Mammary epithelial cell (primary cell): Measurements from ENCODE around the gene EPHX1.

ENCODE experiments used
- EZH2 ChIP-seq: IDR thresholded peaks from 2 replicates; pipeline ENCODE4 v1.6.1; 2012; ENCODE audit warnings: low read length, inconsistent platforms, borderline replicate concordance
- TF ChIP-seq, protein P1 (sequence below), 2 donors: IDR thresholded peaks in 1 of 2; conservative IDR thresholded peaks in 1 of 2; 2 replicates each; pipeline ENCODE4 v1.5.1; 2011 to 2012; ENCODE audit warnings: inconsistent platforms in 2 of 2, low read length in 2 of 2, mild to moderate bottlenecking in 2 of 2, control low read depth in 1 of 2, low read depth in 1 of 2; ENCODE audit not compliant: insufficient read depth in 1 of 2; ENCODE audit errors: extremely low read depth in 1 of 2

DNA sequence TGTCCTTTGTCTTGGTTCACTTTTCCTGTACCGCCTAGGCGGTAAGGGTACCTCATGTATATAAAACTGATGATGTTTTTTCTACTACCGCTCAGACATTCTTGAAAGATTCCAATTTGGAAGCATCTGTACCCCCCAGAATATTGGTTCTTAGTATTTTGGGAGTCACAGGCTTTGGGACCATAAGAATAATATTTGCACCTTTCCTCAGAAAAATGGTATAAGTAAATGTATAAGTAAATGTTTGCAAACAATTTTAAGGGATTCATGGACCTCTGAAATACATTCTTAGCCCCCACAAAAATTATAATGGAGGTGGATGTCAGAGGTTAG is 31.6 kb upstream of the EPHX1 start:
- TF ChIP-seq, protein P1, sequence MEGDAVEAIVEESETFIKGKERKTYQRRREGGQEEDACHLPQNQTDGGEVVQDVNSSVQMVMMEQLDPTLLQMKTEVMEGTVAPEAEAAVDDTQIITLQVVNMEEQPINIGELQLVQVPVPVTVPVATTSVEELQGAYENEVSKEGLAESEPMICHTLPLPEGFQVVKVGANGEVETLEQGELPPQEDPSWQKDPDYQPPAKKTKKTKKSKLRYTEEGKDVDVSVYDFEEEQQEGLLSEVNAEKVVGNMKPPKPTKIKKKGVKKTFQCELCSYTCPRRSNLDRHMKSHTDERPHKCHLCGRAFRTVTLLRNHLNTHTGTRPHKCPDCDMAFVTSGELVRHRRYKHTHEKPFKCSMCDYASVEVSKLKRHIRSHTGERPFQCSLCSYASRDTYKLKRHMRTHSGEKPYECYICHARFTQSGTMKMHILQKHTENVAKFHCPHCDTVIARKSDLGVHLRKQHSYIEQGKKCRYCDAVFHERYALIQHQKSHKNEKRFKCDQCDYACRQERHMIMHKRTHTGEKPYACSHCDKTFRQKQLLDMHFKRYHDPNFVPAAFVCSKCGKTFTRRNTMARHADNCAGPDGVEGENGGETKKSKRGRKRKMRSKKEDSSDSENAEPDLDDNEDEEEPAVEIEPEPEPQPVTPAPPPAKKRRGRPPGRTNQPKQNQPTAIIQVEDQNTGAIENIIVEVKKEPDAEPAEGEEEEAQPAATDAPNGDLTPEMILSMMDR (conservative IDR thresholded peaks at IDR 0.05 in 1 of 2, IDR thresholded peaks at IDR 0.05 in 1 of 2; ENCODE audit: extremely low read depth in 1 of 2, insufficient read depth in 1 of 2, low read depth in 1 of 2, low read length in 2 of 2), result no peak
- TF ChIP-seq EZH2, result no peak
